GM12892 (cell line): ENCODE measurements around the gene TMEM163.

ENCODE experiments used
- POLR2A ChIP-seq: IDR thresholded peaks from 2 replicates; pipeline ENCODE4 v1.6.1; 2011; ENCODE audit warnings: low read depth, low read length, control low read depth
- POLR2AphosphoS5 ChIP-seq: IDR thresholded peaks from 2 replicates; pipeline ENCODE4 v1.6.1; 2011; ENCODE audit warnings: low read depth, low read length, control low read depth

DNA sequence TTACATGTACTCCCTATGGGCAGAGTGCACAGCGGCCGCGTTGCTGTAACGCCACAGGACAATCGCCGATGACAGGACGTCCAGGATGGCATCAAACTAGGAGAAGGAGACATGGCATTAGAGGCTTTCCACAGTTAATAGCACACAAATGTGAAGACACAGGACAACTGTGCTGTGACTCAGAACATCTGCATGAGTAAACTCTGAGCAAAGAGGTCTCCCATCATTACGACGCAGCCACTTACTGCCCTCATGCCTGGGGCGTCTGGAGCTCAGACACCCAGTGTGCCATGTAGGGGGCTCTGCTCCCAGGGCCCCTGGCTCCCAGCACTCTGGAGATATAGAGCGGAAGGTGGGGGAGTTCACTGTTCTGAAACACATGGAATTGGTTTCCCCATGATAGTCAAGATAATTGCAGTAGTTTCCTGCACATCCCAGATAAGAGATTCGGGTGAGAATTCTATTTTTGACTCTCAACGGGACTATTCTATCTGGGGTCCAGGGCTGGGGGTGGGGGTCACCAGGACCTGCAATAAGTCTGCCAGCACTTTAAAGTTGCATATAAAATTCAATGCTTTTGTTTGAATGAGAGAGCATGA lies 168.1 kb downstream of the TMEM163 start:
- no peak for TF ChIP-seq POLR2A
- no peak for TF ChIP-seq POLR2AphosphoS5
